ENCODE measurements around the gene ARHGAP28.
A peak's percentile ranks its signal among the peaks of the same experiment; 100 is the strongest.

The ARHGAP28 gene, protein sequence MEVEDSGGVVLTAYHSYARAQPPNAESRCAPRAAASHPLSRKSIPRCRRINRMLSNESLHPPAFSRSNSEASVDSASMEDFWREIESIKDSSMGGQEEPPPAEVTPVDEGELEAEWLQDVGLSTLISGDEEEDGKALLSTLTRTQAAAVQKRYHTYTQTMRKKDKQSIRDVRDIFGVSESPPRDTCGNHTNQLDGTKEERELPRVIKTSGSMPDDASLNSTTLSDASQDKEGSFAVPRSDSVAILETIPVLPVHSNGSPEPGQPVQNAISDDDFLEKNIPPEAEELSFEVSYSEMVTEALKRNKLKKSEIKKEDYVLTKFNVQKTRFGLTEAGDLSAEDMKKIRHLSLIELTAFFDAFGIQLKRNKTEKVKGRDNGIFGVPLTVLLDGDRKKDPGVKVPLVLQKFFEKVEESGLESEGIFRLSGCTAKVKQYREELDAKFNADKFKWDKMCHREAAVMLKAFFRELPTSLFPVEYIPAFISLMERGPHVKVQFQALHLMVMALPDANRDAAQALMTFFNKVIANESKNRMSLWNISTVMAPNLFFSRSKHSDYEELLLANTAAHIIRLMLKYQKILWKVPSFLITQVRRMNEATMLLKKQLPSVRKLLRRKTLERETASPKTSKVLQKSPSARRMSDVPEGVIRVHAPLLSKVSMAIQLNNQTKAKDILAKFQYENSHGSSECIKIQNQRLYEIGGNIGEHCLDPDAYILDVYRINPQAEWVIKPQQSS

DNA sequence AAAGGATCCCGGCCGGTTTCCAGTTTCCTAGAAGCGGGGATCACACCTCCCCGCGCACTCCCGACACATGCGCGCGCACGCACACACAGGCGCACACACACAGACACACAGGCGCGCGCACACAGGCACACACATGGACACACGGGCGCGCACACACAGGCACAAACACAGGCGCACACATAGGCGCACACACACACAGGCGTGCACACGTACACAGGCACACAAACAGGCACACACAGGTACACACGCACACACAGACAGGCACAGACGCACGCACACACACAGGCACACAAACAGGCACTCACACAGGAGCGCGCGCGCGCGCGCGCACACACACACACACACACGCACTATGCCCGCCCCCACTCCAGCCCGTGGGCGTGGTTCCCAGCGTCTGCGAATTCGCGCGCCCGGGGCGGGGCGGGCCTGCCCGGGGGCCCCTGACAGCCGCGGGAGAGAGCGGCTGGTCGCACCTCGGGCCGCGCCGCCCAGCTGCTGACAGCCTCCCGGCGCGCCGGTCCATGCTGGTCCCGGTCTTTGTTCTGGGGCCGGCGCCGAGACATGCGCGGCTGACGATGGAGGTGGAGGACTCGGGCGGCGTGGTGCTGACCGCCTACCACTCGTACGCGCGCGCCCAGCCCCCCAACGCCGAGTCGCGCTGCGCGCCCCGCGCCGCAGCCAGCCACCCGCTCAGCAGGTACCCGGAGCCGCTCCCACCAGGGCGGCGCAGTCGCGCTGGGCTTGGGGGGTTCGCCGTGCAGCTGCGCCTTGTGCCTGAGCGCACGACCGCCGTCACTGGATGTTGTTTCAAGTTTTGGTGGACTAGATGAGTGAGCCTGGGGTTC is at the start of gene ARHGAP28:
Gene ARHGAP28, plus strand, starts transcription at position 470 of the 845 bp plus-strand sequence. Its CDS starts 106 bp downstream, at position 576.
- Mint-ChIP-seq H3K4me3 (peak within 1 kb of the TSS; percentile 44), H3K27ac (no peak within 1 kb of the TSS), H3K9me3 (peaks cover 3% of the 10 kb centered on the region), H3K36me3 (no peaks in the 10 kb centered on the region), H3K4me1 (peaks cover 5% of the 10 kb centered on the region), H3K27me3 (peaks cover 11% of the 10 kb centered on the region)
- no peak for DNase-seq (ENCODE audit: low spot score in 2 of 2)
- no peak for ATAC-seq (ENCODE audit: low read depth)

DNA sequence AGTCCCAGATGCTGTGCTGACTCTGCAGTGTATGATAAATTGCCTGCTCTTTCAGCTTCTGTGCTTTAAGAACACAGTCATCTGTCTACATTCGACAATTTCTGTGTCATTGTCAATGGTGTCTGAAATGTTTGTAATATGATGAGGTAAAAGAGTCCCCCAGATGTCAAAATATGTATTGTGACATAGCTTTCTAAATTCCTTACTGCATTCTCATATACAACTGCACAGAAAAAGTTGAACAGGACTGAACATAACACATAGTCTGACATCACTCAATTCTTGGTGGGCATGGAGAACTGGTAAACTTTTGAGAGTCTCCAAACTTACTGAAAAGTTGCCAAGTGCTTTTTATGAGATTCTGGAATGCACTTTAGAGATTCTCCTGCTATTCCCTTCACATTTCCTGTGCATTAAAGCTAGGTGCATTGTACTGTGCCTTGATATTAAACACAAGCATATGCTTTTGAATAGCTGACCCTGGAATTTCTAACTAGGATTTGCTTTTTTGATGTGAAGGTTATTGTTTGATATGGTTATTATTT is 48.1 kb upstream of the ARHGAP28 start:
- ATAC-seq (ENCODE audit: low read depth) (no peak), DNase-seq (ENCODE audit: low spot score in 2 of 2) (no peak)
- no peaks in the 10 kb centered on the region for H3K36me3 Mint-ChIP-seq
- H3K4me3 Mint-ChIP-seq, result no peak overlapping the region
- H3K4me1 Mint-ChIP-seq, result no peaks in the 10 kb centered on the region
- H3K9me3 Mint-ChIP-seq, result no peaks in the 10 kb centered on the region
- no peak overlapping the region for H3K27ac Mint-ChIP-seq
- H3K27me3 Mint-ChIP-seq, result no peaks in the 10 kb centered on the region

DNA sequence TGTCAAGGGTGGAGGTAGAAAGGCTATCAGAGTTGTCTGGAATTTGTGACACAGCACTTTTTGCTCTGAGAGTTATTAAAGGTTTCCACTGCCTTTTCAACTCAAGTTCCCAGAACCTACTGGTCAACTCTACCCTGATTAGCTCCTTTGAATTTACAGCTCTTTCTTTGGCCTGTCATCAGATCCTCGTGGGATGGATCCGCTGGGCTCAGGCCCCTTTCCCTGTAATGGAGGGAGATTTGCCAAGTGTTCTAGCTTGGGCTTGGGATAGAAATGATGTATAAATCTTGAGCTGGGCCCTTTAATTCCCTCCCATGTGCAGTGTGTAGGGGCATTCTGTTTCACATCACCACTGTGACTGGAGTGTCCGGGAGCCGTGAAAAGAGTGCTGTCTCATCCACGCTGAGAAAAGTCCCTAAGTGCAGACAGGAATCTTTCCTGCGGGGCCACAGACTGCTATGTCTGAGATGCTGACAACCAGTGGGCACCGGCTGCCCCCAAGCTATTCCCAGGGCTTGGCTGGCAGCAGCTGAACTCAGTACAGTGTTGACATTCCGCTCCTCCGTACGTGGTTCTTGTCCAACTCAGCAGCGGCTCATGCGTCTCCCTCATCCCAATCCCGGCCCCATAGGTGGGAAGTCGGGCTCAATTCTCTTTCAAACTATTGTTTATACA is 46.9 kb upstream of the ARHGAP28 start:
- Mint-ChIP-seq H3K36me3 (no peaks in the 10 kb centered on the region), H3K4me3 (no peak overlapping the region), H3K27ac (no peak overlapping the region), H3K4me1 (no peaks in the 10 kb centered on the region), H3K27me3 (no peaks in the 10 kb centered on the region), H3K9me3 (no peaks in the 10 kb centered on the region)
- ATAC-seq (ENCODE audit: low read depth) (no peak), DNase-seq (ENCODE audit: low spot score in 2 of 2) (no peak)

DNA sequence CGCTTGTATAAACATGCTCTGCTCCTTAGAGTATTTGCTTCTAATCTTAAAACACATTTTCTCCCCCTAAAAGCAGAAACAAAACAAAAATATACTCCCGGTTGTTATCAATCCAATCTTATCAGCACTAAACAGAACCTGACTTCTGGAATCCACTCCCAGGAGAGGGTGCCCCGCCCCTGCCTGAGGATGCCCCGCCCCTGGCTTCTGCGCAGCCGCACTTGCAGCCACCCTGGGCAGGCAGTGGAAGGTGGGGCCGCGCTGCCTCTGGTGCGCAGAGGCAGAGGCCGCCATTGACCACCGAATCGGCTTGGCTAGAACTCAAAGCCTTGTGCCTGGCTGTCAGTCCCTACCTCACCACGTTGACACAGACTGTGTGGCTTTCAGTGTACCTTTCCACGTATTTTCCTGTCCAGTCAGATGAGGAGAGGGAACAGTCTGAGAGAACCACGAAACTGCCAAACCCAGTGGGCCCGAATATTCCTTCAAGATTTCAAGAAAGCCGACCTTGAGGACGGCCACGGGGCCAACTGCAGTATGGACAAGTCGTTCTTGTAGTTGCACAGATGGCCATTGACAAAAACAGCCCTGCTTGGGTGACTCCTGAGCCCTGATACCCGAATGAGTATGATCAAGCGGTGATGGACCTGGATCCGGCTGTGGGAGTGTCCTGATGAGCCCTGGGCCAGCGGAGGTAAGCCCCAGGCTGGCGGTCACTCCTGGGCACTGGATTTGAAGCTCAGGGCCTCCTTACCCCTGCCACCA is 46.2 kb upstream of the ARHGAP28 start:
- H3K27me3 Mint-ChIP-seq, result no peaks in the 10 kb centered on the region
- DNase-seq (ENCODE audit: low spot score in 2 of 2), result no peak

DNA sequence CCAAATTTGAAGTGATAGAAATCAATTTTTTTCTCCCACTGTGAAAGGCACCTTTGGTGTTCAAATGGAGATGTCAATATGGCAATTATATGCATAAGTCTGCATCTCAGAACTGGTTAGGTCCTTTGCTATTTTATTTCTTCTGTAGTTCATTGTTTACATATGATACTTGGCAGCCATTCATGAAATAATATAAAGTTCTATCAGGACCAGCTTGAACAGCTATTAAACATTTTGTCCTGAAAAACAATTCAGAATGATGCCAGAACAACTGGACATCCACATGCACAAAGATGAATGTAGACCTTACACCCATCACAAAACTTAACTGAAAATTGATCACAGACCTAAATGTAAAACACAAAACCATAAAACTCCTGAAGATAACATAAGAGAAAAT is 41.8 kb upstream of the ARHGAP28 start:
- H3K9me3 Mint-ChIP-seq, result peaks cover 4% of the 10 kb centered on the region
- DNase-seq (ENCODE audit: low spot score in 2 of 2), result no peak
- H3K4me1 Mint-ChIP-seq, result no peaks in the 10 kb centered on the region
- H3K36me3 Mint-ChIP-seq, result no peaks in the 10 kb centered on the region
- H3K27me3 Mint-ChIP-seq, result no peaks in the 10 kb centered on the region
- H3K4me3 Mint-ChIP-seq, result no peak overlapping the region
- no peak overlapping the region for H3K27ac Mint-ChIP-seq
- no peak for ATAC-seq (ENCODE audit: low read depth)

More for the DNA sequence above, 46.2 kb upstream of the ARHGAP28 start:
- ATAC-seq (ENCODE audit: low read depth), result no peak
- H3K4me3 Mint-ChIP-seq, result no peak overlapping the region
- H3K27ac Mint-ChIP-seq, result no peak overlapping the region
- no peaks in the 10 kb centered on the region for H3K4me1 Mint-ChIP-seq
- no peaks in the 10 kb centered on the region for H3K36me3 Mint-ChIP-seq
- no peaks in the 10 kb centered on the region for H3K9me3 Mint-ChIP-seq

DNA sequence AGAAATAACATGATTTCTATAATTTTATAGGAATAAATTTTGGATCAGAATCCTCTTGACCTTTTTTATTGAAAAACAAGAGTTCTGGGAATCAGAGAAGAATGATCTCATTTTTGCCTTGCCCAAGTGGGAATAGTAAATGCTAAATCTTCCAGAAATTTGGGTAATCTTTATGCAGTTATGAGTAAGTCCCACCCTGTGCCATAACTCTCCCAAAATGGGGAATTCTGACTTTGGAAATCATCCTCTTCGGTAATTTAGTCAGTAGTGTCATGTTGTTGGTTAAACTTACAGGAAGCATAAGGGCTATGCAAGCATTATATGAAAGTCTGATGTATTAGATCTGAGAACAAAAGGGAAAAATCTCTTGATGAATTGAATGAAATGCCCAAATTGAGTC is 20.6 kb upstream of the ARHGAP28 start:
- Mint-ChIP-seq H3K4me1 (no peaks in the 10 kb centered on the region), H3K4me3 (no peak overlapping the region), H3K36me3 (no peaks in the 10 kb centered on the region), H3K9me3 (peaks cover 5% of the 10 kb centered on the region), H3K27ac (no peak overlapping the region), H3K27me3 (no peaks in the 10 kb centered on the region)
- no peak for ATAC-seq (ENCODE audit: low read depth)
- DNase-seq (ENCODE audit: low spot score in 2 of 2), result no peak

DNA sequence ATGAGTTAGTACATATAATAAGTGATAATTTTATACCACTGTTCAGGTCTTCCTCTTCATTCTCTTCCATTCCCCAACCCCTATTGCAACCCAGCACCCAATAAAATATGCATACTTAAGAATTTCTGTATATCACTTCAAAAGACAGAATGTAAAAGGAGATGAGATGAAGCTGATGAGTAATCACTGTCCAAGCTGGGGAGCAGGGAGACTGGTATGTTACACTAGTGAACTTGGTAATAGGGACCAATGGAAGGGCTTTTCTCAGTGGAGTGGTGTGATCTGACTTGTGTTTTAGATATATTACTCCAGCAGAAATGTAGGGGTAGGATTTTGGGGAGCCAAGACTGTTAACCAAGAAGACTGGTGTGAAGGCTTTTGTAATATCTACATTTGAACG is 18.0 kb upstream of the ARHGAP28 start:
- Mint-ChIP-seq H3K4me3 (no peak overlapping the region), H3K36me3 (no peaks in the 10 kb centered on the region), H3K9me3 (peaks cover 6% of the 10 kb centered on the region), H3K27ac (no peak overlapping the region), H3K27me3 (no peaks in the 10 kb centered on the region), H3K4me1 (no peaks in the 10 kb centered on the region)
- no peak for DNase-seq (ENCODE audit: low spot score in 2 of 2)
- ATAC-seq (ENCODE audit: low read depth), result no peak

DNA sequence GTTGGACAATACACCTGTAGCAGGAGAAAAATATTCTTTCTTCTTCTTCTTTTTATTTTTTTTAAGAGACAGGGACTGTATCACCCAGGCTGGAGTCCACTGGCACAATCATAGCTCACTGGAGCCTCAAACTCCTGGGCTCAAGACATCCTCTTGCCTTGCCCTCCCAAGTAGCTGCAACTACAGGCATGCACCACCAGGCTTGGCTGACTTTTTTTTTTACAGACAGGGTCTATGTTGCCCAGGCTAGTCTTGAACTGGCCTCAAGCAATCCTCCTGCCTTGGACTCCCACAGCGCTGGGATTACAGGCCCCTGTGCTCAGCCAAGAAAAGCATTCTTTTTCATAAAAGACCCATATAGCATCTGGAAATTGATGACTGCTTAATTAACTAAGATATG is 17.1 kb upstream of the ARHGAP28 start:
- Mint-ChIP-seq H3K4me1 (no peaks in the 10 kb centered on the region), H3K9me3 (peaks cover 6% of the 10 kb centered on the region), H3K27me3 (no peaks in the 10 kb centered on the region), H3K4me3 (no peak overlapping the region), H3K36me3 (no peaks in the 10 kb centered on the region), H3K27ac (no peak overlapping the region)
- ATAC-seq (ENCODE audit: low read depth) (no peak), DNase-seq (ENCODE audit: low spot score in 2 of 2) (no peak)

DNA sequence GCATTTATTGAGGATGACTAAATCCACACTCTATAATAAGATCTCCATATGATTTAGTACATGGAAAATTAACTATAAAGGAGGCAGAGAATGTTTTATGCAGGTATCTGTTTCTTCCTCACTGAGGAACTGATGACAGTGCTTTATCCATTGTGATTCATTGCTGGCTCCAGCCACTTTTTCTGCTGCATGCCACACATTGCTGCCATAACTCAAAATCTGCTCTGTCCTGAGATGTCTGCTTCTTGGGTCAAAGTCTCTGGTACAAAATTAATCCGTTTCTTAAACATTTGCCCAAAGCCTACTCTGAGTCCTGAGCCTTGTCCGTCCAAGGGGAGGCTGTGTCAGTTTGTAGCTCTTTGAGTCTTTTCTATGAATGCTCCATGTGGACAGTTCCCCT is 15.5 kb upstream of the ARHGAP28 start:
- Mint-ChIP-seq H3K4me3 (no peak overlapping the region), H3K27ac (no peak overlapping the region), H3K4me1 (no peaks in the 10 kb centered on the region)

DNA sequence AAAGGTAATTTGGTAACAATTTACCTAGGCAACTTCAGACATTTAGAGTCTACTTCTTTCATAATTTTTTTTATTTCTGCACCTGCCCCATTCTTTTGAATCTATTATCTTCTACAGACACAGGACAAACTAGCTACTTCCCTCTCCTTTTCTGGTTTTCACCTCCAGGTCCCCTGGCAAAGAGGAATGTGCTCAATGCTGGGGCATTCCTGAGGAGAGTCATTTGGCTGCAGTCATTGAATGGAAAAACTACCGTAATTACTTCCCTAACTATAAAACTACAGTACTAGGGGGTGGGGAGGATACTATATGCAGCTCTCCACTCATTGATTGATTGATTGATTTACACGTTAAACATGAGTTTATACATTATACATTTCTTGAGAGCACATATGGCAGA is 11.2 kb upstream of the ARHGAP28 start:
- Mint-ChIP-seq H3K4me3 (no peak overlapping the region), H3K27ac (no peak overlapping the region), H3K9me3 (peaks cover 1% of the 10 kb centered on the region), H3K4me1 (no peaks in the 10 kb centered on the region), H3K27me3 (no peaks in the 10 kb centered on the region), H3K36me3 (no peaks in the 10 kb centered on the region)
- no peak for DNase-seq (ENCODE audit: low spot score in 2 of 2)
- ATAC-seq (ENCODE audit: low read depth), result no peak

More for the DNA sequence above, 15.5 kb upstream of the ARHGAP28 start:
- peaks cover 6% of the 10 kb centered on the region for H3K9me3 Mint-ChIP-seq
- H3K36me3 Mint-ChIP-seq, result no peaks in the 10 kb centered on the region
- DNase-seq (ENCODE audit: low spot score in 2 of 2) (no peak), ATAC-seq (ENCODE audit: low read depth) (no peak)
- H3K27me3 Mint-ChIP-seq, result no peaks in the 10 kb centered on the region

DNA sequence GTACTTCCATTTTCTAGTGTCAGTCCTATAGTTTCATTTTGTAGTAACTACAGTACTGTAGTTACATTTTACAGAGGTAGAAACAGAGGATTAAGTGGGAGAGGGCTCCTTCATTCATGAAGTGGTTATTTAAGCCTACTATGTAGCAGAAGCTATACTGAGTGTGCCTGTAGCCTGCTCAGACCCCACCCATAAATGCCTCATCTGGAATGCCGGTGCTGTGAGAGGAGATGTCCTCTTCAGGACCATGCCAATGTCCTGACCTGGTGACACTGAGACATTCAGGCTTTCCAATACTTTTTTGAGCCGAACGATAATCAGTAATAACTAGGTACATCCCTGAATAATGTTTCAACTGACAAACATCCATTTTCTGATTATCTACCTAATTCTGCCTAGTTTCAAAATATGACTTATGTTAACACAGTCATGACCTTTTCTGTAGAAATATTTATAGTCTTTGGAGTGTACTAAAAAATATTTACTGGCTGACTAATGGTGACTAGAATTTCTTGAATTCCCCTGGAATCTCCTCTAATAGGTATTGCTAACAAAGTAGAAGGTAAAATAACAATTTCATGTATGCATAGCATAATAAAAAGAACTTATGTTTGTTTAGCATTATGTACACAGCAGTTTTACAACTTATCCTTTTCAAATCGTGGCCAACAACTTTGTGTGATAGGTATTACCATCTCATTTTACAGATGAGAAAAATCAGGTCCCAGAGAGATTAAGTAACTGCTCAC is 10.2 kb upstream of the ARHGAP28 start:
- no peak for ATAC-seq (ENCODE audit: low read depth)
- no peak overlapping the region for H3K4me3 Mint-ChIP-seq
- no peak overlapping the region for H3K27ac Mint-ChIP-seq
- H3K9me3 Mint-ChIP-seq, result peaks cover 1% of the 10 kb centered on the region
- H3K36me3 Mint-ChIP-seq, result no peaks in the 10 kb centered on the region
- no peaks in the 10 kb centered on the region for H3K27me3 Mint-ChIP-seq
- H3K4me1 Mint-ChIP-seq, result no peaks in the 10 kb centered on the region
- no peak for DNase-seq (ENCODE audit: low spot score in 2 of 2)

DNA sequence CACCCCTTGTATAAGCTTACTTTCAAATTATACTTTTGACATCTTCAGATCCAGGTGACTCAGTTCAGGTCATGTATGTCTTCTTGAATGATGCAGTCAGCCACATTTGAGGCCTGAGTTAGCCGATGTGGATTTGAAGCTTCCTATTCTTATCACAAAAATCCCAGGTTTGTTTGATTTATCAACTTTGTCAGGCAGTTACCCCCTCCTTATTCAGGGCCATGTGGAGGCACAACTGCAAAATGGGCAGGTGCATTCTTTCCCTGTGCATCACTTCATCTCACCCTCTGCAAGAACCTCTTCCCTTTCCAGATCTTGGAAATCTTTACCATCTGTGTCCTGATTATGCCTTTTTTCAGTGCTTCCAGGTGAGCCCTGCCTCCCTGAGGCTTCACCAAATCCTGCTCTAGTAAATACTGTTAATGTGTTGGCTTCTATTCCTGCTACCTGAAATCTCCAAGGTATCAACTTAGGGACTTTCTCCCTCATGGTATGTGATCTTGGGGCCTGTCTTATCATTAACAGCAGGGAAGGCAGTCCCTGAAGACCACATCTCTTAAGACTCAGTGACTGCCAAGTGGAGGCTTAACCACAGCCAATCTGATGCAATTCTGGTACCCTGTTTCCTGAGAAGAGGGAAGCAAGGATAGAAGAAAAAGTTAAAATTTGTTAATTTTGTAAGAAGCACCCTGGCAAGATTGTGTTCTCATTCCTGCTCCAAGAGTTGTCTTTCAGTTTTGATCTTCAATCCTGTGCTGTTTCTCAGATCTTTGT is 9.4 kb upstream of the ARHGAP28 start:
- Mint-ChIP-seq H3K27ac (no peak overlapping the region), H3K4me3 (no peak overlapping the region), H3K36me3 (no peaks in the 10 kb centered on the region), H3K9me3 (peaks cover 1% of the 10 kb centered on the region), H3K4me1 (no peaks in the 10 kb centered on the region), H3K27me3 (no peaks in the 10 kb centered on the region)
- DNase-seq (ENCODE audit: low spot score in 2 of 2) (no peak), ATAC-seq (ENCODE audit: low read depth) (no peak)
